SIG-M5 (cell line): ENCODE results near the gene ZXDC.

Source experiments
- DNase-seq: peaks from one replicate; lab custom pipeline; 2025; lab: John Stamatoyannopoulos, UW

The ZXDC gene

GRCh38 chr3:126452213-126452612 is 23.5 kb downstream of the ZXDC start:
- DNase-seq: no peak

- DNase-seq: no peak
Measured at GRCh38 chr3:126451511-126451910, 24.2 kb downstream of the ZXDC start.

- DNase-seq: no peak
Measured at GRCh38 chr3:126450744-126451143, 24.9 kb downstream of the ZXDC start.

- no peak for DNase-seq
Measured at GRCh38 chr3:126450219-126450618, 25.5 kb downstream of the ZXDC start.

GRCh38 chr3:126449621-126450051 is 26.1 kb downstream of the ZXDC start:
- DNase-seq: no peak

GRCh38 chr3:126448893-126449180 is 26.9 kb downstream of the ZXDC start:
- no peak for DNase-seq

- DNase-seq: no peak
Measured at GRCh38 chr3:126448136-126448892, 27.4 kb downstream of the ZXDC start.

- DNase-seq: no peak
Measured at GRCh38 chr3:126447456-126448106, 28.1 kb downstream of the ZXDC start.

- DNase-seq: no peak
Measured at GRCh38 chr3:126446791-126447190, 28.9 kb downstream of the ZXDC start.

GRCh38 chr3:126446301-126446700 is 29.4 kb downstream of the ZXDC start:
- DNase-seq: no peak

- DNase-seq: no peak
Measured at GRCh38 chr3:126445506-126445905, 30.2 kb downstream of the ZXDC start.

GRCh38 chr3:126442856-126443242 is 32.8 kb downstream of the ZXDC start:
- DNase-seq: no peak

- no peak for DNase-seq
Measured at GRCh38 chr3:126442094-126442855, 33.4 kb downstream of the ZXDC start.

- DNase-seq: no peak
Measured at GRCh38 chr3:126441256-126441880, 34.3 kb downstream of the ZXDC start.

- no peak for DNase-seq
Measured at GRCh38 chr3:126440709-126440995, 35.0 kb downstream of the ZXDC start.

- DNase-seq: no peak
Measured at GRCh38 chr3:126439968-126440708, 35.6 kb downstream of the ZXDC start.

- DNase-seq: no peak
Measured at GRCh38 chr3:126439346-126439967, 36.2 kb downstream of the ZXDC start.

- no peak for DNase-seq
Measured at GRCh38 chr3:126438746-126439145, 36.9 kb downstream of the ZXDC start.

GRCh38 chr3:126438186-126438585 is 37.5 kb downstream of the ZXDC start:
- no peak for DNase-seq

- DNase-seq: no peak
Measured at GRCh38 chr3:126436826-126437717, 38.6 kb downstream of the ZXDC start.
